UCSD-AML1 (cell line): ENCODE data around the gene HDGFL2.

Experiments
- DNase-seq: peaks from one replicate; lab custom pipeline; 2025; ENCODE audit not compliant: unreplicated experiment; lab: John Stamatoyannopoulos, UW

The HDGFL2 gene

DNA sequence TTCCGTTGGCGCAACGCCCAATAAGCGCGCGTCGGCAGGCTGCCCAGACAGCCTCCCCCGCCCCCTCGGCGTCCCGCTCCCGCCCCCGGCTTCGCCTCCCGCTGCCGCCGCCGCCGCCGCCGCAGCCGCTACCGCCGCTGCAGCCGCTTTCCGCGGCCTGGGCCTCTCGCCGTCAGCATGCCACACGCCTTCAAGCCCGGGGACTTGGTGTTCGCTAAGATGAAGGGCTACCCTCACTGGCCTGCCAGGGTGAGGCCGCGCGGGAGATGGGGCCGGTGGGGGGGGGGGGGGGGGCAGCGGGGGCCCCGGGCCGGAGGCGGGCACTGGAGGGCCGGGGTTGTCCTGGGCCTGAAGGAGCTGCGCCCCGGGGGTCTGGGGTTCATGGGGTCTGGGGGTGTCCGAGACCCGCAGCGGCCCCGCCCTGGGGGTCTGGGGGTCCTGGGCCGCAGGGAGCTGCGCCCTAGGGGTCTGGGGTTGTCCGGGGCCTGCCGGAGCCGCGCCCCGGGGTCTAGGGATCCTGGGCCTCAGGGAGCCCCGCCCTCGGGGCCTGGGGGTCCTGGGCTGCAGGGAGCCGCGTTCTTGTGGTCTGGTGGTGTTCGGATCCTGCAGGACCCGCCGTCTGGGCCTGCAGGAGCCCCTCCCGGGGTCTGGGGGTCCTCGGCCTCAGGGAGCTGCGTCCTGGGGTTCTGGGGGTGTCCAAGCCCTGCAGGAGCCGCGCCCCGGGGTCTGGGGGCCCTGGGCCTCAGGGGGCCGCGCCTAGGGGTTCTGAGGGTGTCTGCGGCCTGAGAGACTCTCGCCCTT is at the start of gene HDGFL2:
TSS of gene HDGFL2 (plus strand) at position 124 of the 801 bp plus-strand sequence. CDS start at position 178, 54 bp downstream.
- DNase-seq, result no peak

- no peak for DNase-seq
Observed at GRCh38 chr19:4423416-4424126, 48.5 kb upstream of the HDGFL2 start.

GRCh38 chr19:4425537-4425936 is 46.6 kb upstream of the HDGFL2 start:
- DNase-seq, result no peak

GRCh38 chr19:4428326-4428975 is 43.6 kb upstream of the HDGFL2 start:
- no peak for DNase-seq

- DNase-seq, result no peak
Observed at GRCh38 chr19:4429256-4429655, 42.8 kb upstream of the HDGFL2 start.

DNA sequence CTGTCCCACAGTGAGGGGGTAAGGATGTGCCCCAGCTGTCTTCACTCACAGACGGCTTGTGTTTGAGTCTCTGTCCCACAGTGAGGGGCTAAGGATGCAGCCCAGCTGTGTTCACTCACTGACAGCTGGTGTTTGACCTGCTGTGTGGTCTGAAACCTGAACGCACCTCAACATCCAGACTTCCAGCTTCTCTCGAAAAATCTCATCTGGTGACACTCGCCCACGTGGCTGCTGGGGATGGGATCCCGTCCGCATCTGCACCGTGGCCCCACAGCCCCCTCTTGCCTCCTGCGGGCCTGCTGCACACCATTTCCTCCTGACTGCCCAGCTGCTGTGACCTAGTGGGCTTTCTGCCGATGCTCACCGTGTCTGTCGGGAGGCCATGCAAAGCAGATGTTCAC is 42.3 kb upstream of the HDGFL2 start:
- DNase-seq, result no peak

- DNase-seq, result no peak
Observed at GRCh38 chr19:4430760-4431159, 41.3 kb upstream of the HDGFL2 start.

DNA sequence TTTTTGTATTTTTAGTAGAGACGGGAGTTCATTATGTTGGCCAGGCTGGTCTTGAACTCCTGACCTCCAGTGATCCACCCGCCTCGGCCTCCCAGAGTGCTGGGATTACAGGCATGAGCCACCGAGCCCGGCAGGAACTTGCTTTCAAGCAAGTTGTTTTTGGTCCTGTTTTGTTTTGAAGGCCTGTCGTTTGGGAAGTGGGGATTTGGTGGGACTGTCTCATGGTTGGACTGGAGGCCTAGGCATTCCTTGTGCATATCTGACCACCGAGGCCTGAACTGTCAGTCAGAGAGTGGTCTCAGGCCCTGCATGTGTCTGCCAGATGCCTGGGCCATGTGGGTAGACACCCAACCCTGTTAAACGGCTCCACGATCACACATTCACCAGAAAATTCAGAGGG is 40.8 kb upstream of the HDGFL2 start:
- no peak for DNase-seq

GRCh38 chr19:4431808-4432674 is 40.1 kb upstream of the HDGFL2 start:
- peak; percentile 27 for DNase-seq

DNA sequence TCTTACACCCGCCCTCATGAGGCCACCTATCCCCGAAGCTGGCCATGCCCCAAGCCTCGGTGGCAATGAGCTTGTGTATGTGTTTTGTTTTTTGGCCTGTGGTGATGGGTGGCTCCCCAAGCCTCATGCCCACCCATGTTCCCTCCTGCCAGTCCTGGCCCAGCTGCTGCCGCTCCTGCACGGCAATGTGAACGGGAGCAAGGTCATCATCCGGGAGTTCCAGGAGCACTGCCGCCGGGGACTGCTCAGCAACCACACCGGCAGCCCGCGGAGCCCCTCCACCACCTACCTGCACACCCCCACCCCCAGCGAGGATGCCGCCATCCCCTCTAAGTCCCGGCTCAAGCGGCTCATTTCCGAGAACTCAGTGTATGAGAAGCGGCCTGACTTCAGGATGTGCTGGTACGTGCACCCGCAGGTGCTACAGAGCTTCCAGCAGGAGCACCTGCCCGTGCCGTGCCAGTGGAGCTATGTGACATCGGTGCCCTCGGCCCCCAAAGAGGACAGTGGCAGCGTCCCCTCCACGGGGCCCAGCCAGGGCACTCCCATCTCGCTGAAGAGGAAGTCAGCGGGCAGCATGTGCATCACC is 39.1 kb upstream of the HDGFL2 start:
- no peak for DNase-seq

DNA sequence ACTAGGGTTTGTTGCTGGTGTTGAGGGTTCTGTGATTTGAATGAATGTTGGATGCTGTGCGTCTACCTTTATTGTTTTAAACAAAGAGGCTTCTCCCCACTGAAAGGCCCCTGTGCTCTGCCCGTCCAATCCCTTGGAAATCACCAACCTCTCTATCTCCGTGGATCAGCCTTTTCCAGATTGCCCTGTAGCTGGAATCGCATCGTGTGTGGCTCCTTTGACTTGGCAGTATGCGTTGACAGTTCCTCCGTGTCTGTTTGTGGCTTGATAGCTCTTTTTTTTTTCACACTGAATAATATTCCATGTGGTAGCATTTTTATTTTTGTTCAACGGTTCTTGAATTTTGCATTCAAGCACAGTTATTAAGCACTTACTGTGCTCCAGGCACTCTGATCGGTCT is 37.7 kb upstream of the HDGFL2 start:
- no peak for DNase-seq

- DNase-seq, result no peak
Observed at GRCh38 chr19:4436231-4436630, 35.9 kb upstream of the HDGFL2 start.

DNA sequence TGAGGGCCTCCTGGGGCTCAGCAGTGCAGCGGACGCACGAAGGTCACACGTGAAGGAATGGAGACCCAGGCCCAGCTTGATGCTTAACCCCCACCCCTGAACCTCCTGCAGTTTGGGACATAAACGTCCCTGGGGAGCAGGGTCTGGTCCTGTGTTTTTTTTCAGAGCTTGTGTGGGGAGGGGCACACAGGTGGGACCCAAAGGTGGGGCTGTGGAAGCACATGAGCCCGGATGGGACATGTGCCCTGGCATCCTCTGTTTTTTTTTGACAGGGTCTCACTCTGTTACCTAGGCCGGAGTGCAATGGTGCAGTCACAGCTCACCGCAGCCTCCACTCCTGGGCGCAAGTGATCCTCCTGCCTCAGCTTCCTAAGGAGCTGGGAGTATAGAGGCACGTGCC is 35.0 kb upstream of the HDGFL2 start:
- no peak for DNase-seq

DNA sequence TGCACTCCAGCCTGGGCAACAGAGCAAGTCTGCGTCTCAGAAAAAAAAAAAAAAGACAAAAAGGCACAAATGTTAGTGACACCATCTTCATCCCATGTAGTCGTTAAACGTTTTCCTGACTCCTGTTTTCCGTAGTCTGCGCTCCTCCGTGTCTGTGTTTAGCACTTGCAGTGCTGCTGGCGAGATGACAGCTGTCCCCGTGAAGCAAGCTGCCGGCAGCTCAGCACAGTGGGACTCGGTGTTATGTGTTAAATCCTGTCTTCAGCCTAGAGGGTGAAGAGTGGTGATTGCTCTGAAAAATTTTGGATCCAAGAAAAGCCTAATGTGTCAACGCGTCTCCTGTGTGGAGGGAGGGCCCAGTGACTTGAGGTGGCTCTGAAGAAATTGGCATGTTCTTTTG is 32.9 kb upstream of the HDGFL2 start:
- DNase-seq, result no peak

DNA sequence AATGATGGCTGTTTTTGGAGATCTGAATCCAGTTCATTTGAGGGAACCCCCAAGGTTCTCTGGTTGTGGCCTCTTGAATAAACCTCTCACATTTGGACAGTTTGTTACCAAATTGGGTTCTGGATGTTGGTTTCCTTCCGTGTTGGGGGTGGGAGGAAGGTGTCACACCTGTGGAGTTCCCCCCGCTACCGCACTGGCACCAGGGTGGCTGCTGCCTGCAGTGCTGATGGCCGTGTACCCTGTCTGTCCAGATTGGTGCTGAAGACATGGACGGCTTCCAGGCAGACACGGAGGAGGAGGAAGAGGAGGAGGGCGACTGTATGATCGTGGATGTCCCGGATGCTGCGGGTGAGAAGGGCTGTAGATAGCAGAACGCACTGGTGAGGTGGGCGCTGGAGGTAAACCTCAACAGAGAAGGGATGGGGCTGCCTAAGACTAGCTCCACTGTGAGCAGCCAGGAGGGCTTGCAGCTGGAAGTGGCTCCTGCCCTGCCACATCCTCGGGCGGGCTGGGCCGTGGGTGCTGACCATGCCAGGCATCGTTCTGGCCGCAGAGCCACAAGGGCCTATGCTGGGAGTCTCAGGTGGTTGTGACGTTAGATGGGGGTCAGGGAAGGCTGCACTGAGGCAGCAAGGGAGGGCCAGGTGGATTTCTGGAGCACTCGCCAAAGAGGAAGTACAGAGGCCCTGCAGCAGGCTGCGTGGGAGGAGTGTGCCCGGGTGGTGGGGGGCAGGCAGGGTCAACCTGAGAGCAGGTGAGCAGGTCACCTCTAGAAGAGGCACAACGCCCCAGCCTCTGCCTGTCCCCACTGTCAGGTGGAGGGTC is 29.9 kb upstream of the HDGFL2 start:
- no peak for DNase-seq

DNA sequence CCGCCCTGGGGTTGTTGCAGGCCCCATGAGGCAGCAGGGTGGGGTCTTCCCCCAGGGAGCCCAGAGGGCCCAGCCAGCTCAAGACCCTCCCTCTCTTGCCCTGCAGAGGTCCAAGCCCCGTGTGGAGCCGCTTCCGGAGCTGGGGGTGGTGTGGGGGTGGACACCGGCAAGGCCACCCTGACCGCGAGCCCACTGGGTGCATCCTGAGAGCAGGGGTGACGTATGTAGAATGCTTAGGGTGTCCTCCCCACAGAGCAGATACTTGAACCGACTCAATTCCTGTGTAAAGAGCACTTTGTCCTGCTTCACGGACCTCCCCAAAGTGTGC is 29.3 kb upstream of the HDGFL2 start:
- DNase-seq, result no peak

GRCh38 chr19:4443188-4443587 is 28.9 kb upstream of the HDGFL2 start:
- no peak for DNase-seq

DNA sequence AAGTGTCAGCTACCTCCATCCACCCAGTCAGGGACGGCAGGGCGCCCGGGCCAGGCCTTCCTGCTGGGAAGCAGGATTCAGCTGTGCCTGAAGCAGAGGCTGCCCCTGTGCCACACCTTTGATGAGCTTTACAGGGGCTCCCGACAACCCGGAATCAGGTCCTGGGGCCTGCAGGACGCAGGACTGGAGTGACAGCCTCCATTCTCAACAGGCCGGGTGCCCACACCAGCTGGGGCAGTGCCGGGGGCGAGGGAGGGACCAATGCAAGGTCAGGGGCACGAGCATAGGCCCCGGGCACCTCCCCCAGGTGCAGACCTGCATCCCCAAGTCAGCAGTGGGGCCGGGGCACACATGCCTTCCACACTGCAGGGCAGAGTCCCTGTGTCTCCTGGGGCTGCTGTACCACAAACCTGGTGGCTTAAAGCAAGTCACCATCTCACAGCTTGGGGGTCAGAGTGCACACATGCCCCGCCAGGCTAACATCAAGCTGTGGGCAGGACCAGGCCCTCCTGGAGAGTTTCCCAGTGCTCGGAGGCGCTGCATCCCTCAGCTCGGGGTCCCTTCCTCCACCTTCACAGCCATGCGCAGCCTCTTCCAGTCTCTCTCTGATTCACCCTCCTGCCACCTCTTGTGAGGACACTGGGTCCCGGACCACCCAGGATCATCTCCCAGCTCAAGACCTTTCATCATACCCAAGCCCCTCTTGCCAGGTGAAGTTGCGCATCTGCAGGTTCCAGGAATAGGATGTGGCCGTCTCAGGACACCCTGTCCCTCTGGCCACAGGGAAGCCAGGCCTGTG is 27.9 kb upstream of the HDGFL2 start:
- no peak for DNase-seq
